Measurements from ENCODE around the gene KMT2C.

- TF ChIP-seq POLR2AphosphoS5 (IDR thresholded peaks at IDR 0.05) (no peak), POLR2A (IDR thresholded peaks at IDR 0.05) (no peak)
- TF ChIP-seq, protein P1, sequence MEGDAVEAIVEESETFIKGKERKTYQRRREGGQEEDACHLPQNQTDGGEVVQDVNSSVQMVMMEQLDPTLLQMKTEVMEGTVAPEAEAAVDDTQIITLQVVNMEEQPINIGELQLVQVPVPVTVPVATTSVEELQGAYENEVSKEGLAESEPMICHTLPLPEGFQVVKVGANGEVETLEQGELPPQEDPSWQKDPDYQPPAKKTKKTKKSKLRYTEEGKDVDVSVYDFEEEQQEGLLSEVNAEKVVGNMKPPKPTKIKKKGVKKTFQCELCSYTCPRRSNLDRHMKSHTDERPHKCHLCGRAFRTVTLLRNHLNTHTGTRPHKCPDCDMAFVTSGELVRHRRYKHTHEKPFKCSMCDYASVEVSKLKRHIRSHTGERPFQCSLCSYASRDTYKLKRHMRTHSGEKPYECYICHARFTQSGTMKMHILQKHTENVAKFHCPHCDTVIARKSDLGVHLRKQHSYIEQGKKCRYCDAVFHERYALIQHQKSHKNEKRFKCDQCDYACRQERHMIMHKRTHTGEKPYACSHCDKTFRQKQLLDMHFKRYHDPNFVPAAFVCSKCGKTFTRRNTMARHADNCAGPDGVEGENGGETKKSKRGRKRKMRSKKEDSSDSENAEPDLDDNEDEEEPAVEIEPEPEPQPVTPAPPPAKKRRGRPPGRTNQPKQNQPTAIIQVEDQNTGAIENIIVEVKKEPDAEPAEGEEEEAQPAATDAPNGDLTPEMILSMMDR (IDR thresholded peaks at IDR 0.05 in 8 of 11, conservative IDR thresholded peaks at IDR 0.05 in 3 of 11), result no peak
These were observed 327.4 kb downstream of the KMT2C start for GRCh38 chr7:152108359-152108758.
